Neutrophil (primary cell): ENCODE data around the gene VEGFB.

Experiments
- H3K27ac ChIP-seq: fragments of 200-600 bp; sonication (generic); 2 replicates; pipeline ENCODE4 v1.5.1; 2016; ENCODE audit warnings: mild to moderate bottlenecking, moderate library complexity
- H3K27me3 ChIP-seq: fragments of 200-600 bp; sonication (generic); 2 replicates; pipeline ENCODE4 v1.6.0; 2016; ENCODE audit warnings: mild to moderate bottlenecking
- H3K36me3 ChIP-seq: fragments of 200-600 bp; sonication (generic); 2 replicates; pipeline ENCODE4 v1.5.1; 2017
- H3K4me1 ChIP-seq, 2 experiments: fragments of 200-600 bp in 1 of 2; sonication (generic) in 1 of 2; 1 replicate in 1 of 2; 2 replicates in 1 of 2; pipeline versions ENCODE4 v1.5.1 to v1.6.1; 2013 to 2016; ENCODE audit warnings: low read depth in 1 of 2, low read length in 1 of 2, mild to moderate bottlenecking in 1 of 2, moderate library complexity in 1 of 2; ENCODE audit not compliant: control insufficient read depth in 1 of 2, insufficient read depth in 1 of 2
- H3K4me3 ChIP-seq, 2 experiments: fragments of 200-600 bp in 1 of 2; sonication (generic) in 1 of 2; 1 replicate in 1 of 2; 2 replicates in 1 of 2; pipeline ENCODE4 v1.5.1; 2013 to 2016; ENCODE audit warnings: low read depth in 1 of 2, low read length in 1 of 2, mild to moderate bottlenecking in 1 of 2, moderate library complexity in 1 of 2
- H3K9me3 ChIP-seq: fragments of 200-600 bp; sonication (generic); 2 replicates; pipeline ENCODE4 v1.5.1; 2016
- TF ChIP-seq, protein P1 (sequence below): fragments of 200-600 bp; sonication (generic); IDR thresholded peaks from 2 replicates; pipeline ENCODE4 v1.5.1; 2016; ENCODE audit warnings: antibody characterized with exemption

Gene VEGFB

DNA sequence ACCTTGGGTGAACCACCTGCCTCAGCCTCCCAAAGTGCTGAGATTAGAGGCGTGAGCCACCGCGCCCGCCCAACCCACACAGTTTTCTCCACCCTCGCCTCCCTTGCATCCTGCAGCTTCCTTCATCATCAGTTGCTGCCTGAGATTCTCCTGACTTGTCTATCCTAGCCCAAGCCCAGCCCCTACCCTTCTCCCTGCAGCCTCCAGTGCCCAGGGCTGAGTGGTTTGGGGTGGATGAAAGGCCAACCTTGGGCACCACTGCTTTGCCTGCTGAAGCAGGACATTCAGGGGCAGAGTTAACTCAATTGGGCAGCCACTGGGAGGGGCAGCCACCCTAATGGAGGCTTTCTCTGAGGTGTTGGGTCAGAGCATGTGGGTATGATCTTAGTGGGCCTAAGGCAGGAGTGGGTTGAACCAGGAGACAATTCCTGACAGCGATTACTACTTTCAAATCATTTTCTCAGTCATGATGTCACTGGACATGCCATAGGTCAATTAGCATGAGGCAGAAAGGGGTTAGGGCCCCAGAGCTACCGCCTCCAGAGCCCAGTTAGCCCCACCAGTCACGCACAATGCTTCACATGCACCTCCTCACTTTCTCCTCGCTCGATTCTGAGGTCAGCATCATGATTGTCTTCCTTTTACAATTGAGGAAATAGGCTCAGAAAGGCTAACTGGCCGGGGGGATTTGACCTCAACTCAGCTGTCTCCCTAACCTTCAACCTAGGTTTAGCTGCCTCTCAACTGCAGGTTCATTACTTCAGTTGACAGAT, 5.5 kb downstream of the VEGFB start:
- H3K27me3 ChIP-seq = peaks cover 10% of the 10 kb centered on the region
- no peaks in the 10 kb centered on the region for H3K9me3 ChIP-seq
- H3K4me3 ChIP-seq = peak overlapping the region; percentile 89 to 95
- TF ChIP-seq, protein P1, sequence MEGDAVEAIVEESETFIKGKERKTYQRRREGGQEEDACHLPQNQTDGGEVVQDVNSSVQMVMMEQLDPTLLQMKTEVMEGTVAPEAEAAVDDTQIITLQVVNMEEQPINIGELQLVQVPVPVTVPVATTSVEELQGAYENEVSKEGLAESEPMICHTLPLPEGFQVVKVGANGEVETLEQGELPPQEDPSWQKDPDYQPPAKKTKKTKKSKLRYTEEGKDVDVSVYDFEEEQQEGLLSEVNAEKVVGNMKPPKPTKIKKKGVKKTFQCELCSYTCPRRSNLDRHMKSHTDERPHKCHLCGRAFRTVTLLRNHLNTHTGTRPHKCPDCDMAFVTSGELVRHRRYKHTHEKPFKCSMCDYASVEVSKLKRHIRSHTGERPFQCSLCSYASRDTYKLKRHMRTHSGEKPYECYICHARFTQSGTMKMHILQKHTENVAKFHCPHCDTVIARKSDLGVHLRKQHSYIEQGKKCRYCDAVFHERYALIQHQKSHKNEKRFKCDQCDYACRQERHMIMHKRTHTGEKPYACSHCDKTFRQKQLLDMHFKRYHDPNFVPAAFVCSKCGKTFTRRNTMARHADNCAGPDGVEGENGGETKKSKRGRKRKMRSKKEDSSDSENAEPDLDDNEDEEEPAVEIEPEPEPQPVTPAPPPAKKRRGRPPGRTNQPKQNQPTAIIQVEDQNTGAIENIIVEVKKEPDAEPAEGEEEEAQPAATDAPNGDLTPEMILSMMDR = no peak
- H3K36me3 ChIP-seq = no peaks in the 10 kb centered on the region
- peaks cover 62 to 67% of the 10 kb centered on the region in 2 experiments for H3K4me1 ChIP-seq
- peak overlapping the region; percentile 96 for H3K27ac ChIP-seq

DNA sequence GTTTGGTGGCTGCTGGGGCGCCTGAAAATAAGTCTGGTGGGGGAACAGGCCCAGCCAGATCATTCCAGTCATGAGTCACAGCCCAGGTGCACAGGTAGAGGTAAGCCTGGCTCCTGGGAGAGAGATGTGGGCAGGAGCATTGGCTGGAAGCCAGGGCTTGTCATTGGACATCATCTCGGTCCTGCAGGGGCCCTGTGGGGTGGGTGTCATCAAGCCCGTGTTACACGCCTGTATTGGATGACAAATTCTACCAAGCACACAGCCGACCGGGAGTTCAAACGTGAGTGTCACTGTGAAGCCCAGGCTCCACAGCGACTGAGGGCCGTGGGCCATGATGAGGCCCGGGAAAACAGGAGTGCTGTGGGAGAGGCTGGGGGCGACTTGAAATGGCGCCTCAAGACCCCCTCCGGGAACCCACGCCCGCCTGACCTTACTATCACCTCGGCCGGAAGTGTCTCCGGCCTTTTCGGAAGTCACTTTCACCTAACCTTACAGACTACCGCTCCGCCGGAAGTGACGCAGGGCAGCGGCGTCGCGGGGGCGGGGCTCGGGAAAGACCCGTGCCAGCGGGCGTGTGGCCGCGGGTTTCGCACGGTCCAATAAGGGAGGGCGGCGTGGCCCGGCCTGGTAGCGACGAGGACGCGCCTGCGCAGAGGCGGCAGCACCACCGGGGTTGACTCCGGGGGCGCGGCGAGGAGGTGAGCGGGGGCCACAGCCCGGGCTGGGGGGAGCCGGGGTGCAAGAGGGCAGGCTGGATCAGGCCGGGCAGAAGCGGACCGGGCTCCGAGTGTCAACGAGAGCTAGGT, 6.3 kb downstream of the VEGFB start, which contains the start of gene FKBP2:
Gene FKBP2, plus strand, starts transcription at position 661 of the 806 bp plus-strand sequence. CDS start 1,293 bp downstream, outside the sequence.
- H3K4me3 ChIP-seq = peak within 1 kb of the TSS; percentile 89 to 95
- H3K4me1 ChIP-seq = peaks cover 61 to 68% of the 10 kb centered on the region in 2 experiments
- no peaks in the 10 kb centered on the region for H3K9me3 ChIP-seq
- no peaks in the 10 kb centered on the region for H3K36me3 ChIP-seq
- peak within 1 kb of the TSS; percentile 96 for H3K27ac ChIP-seq
- H3K27me3 ChIP-seq = peaks cover 3% of the 10 kb centered on the region
- TF ChIP-seq, protein P1 = peak; percentile 41

DNA sequence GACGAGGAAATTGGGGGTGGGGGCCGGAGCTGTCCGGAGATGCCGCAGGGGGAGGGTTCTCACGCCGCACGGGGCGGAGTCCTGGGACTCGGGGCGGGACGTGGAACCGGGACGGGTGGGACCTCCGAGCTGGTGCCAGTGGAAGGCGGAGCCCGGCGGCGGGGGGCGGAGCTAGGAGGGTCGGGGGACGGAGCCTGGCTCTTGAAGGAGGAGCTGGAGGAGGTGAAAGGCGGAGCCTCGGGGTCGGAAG, 6.8 kb downstream of the VEGFB start:
- H3K4me3 ChIP-seq = peak overlapping the region; percentile 89 to 95
- TF ChIP-seq, protein P1 = no peak
- H3K9me3 ChIP-seq = no peaks in the 10 kb centered on the region
- no peaks in the 10 kb centered on the region for H3K36me3 ChIP-seq
- H3K27ac ChIP-seq = peak overlapping the region; percentile 96
- peaks cover 6% of the 10 kb centered on the region for H3K27me3 ChIP-seq
- H3K4me1 ChIP-seq = peaks cover 65 to 73% of the 10 kb centered on the region in 2 experiments

GRCh38 chr11:64241491-64242374, 7.3 kb downstream of the VEGFB start:
- peak overlapping the region; percentile 89 to 95 for H3K4me3 ChIP-seq
- peak overlapping the region; percentile 96 for H3K27ac ChIP-seq
- TF ChIP-seq, protein P1 = no peak
- no peaks in the 10 kb centered on the region for H3K36me3 ChIP-seq
- peaks cover 7% of the 10 kb centered on the region for H3K27me3 ChIP-seq
- no peaks in the 10 kb centered on the region for H3K9me3 ChIP-seq
- peaks cover 67 to 76% of the 10 kb centered on the region in 2 experiments for H3K4me1 ChIP-seq

DNA sequence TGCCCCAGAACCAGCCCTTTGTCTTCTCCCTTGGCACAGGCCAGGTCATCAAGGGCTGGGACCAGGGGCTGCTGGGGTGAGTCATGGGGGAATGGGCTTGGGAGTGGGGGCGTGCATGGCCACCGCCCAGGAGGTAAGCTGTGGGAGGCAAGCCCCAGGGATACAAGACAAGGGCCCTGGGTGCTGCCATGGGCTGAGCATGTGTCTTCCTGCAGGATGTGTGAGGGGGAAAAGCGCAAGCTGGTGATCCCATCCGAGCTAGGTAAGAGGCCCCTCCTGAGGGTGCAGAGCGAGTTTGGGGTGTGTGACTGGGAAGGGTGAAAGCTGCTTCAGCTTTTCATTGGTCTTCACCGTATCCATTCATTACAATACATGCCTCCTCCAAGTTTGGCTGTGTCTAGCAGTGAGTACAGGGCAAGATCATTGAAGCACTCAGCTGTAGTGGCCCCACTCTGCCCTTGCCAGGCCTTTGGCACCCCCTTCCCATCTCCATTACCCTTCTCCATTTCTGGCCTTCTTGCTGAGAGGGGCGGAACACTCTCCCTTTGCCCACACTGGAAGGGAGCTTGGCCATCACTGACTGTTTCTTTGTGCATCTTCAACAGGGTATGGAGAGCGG, 9.0 kb downstream of the VEGFB start:
- no peaks in the 10 kb centered on the region for H3K36me3 ChIP-seq
- no peaks in the 10 kb centered on the region for H3K9me3 ChIP-seq
- peaks cover 64 to 76% of the 10 kb centered on the region in 2 experiments for H3K4me1 ChIP-seq
- TF ChIP-seq, protein P1 = no peak
- peak overlapping the region; percentile 10 for H3K27ac ChIP-seq
- H3K4me3 ChIP-seq = no peak overlapping the region
- peaks cover 10% of the 10 kb centered on the region for H3K27me3 ChIP-seq
